Endothelial cell of umbilical vein (primary cell): ENCODE measurements around the gene CNIH2. TPM values are rescaled to one million over a fixed set of nuclear protein-coding genes. Genes with fewer than 3 reads are reported as not detected.

Experiments used
- BruUV-seq: library from RNA; stranded (reverse); fragments of 400-500 nt; replicated peaks from 2 replicates; lab custom pipeline; 2021; lab: Mats Ljungman, UMichigan
- CTCF ChIA-PET: fragments of 300-600, 350-600 bp; sonication (Branson Sonifier 250); formaldehyde crosslinking; loops from one replicate; lab custom pipeline; 2021; ENCODE audit warnings: antibody characterized with exemption, inconsistent platforms; lab: Charles Lee
- POLR2A ChIA-PET: fragments of 300-600, 350-600 bp; sonication (Branson Sonifier 250); formaldehyde crosslinking; loops from one replicate; lab custom pipeline; 2021; ENCODE audit warnings: antibody characterized with exemption, inconsistent platforms; lab: Charles Lee
- DNase-seq: peaks from one replicate; pipeline ENCODE4 v3.0.0-alpha.2; 2011; ENCODE audit warnings: low read depth, low spot score
- FAIRE-seq: peaks from 2 replicates; lab custom pipeline; 2011; peaks lifted over from hg19 to GRCh38; lab: Jason Lieb, UNC
- H2AFZ ChIP-seq: 2 replicates; pipeline ENCODE4 v1.6.0; 2012; ENCODE audit warnings: low read depth, low read length, control low read depth, inconsistent platforms
- H3K27ac ChIP-seq: 2 replicates; pipeline ENCODE4 v1.5.1; 2011; ENCODE audit warnings: low read depth, mild to moderate bottlenecking, control low read depth, low read length, moderate library complexity; ENCODE audit not compliant: insufficient read depth
- H3K27me3 ChIP-seq, 2 experiments: 2 replicates each; pipeline versions ENCODE4 v1.6.0 to v1.6.1; 2011; ENCODE audit warnings: low read length in 2 of 2, mixed read lengths in 1 of 2; ENCODE audit not compliant: control insufficient read depth in 2 of 2, insufficient read depth in 2 of 2
- H3K36me3 ChIP-seq, 2 experiments: 2 replicates in 1 of 2; 3 replicates in 1 of 2; pipeline ENCODE4 v1.5.1; 2011; ENCODE audit warnings: low read length in 2 of 2, mild to moderate bottlenecking in 1 of 2, moderate library complexity in 1 of 2; ENCODE audit not compliant: control insufficient read depth in 2 of 2, insufficient read depth in 2 of 2; ENCODE audit errors: extremely low read depth in 1 of 2
- H3K4me1 ChIP-seq: 3 replicates; pipeline ENCODE4 v1.5.1; 2011; ENCODE audit warnings: mild to moderate bottlenecking, low read length; ENCODE audit not compliant: control insufficient read depth, insufficient read depth; ENCODE audit errors: extremely low read depth
- H3K4me2 ChIP-seq: 2 replicates; pipeline ENCODE4 v1.6.1; 2011; ENCODE audit warnings: low read length, control low read depth, mixed read lengths; ENCODE audit not compliant: insufficient read depth
- H3K4me3 ChIP-seq, 3 experiments: fragments of 200-600 bp in 1 of 3; sonication (generic), shearing (Covaris generic) in 1 of 3; replicated peaks in 1 of 3; 2 replicates each; pipeline ENCODE4 v1.5.1; 2011 to 2016; ENCODE audit warnings: control low read depth in 3 of 3, low read length in 3 of 3, mild to moderate bottlenecking in 2 of 3, inconsistent platforms in 1 of 3, low read depth in 1 of 3, moderate library complexity in 1 of 3; ENCODE audit not compliant: insufficient read depth in 1 of 3
- H3K79me2 ChIP-seq: 2 replicates; pipeline ENCODE4 v1.6.0; 2012; ENCODE audit warnings: low read length, inconsistent platforms; ENCODE audit not compliant: control insufficient read depth, insufficient read depth
- H3K9ac ChIP-seq: replicated peaks from 2 replicates; pipeline ENCODE3; 2011; ENCODE audit warnings: low read length, control low read depth; ENCODE audit not compliant: insufficient read depth; ENCODE audit errors: extremely low read depth
- H3K9me1 ChIP-seq: replicated peaks from 3 replicates; pipeline ENCODE4 v1.6.0; 2011; ENCODE audit warnings: mild to moderate bottlenecking, low read length; ENCODE audit not compliant: control insufficient read depth, insufficient read depth; ENCODE audit errors: extremely low read depth
- H3K9me3 ChIP-seq: replicated peaks from 2 replicates; pipeline ENCODE4 v1.5.1; 2012; ENCODE audit warnings: low read length, inconsistent platforms; ENCODE audit not compliant: control insufficient read depth, insufficient read depth
- H4K20me1 ChIP-seq: replicated peaks from 2 replicates; pipeline ENCODE3; 2011; ENCODE audit warnings: mild to moderate bottlenecking, low read length; ENCODE audit not compliant: control insufficient read depth, insufficient read depth; ENCODE audit errors: extremely low read depth
- CTCF ChIP-seq, 2 donors: IDR thresholded peaks; 1 replicate in 1 of 2; 2 replicates in 1 of 2; pipeline ENCODE4 v1.5.1; 2011; ENCODE audit warnings: low read length in 2 of 2, mild to moderate bottlenecking in 2 of 2, moderate library complexity in 2 of 2, control low read depth in 1 of 2, inconsistent platforms in 1 of 2, low read depth in 1 of 2; ENCODE audit not compliant: insufficient read depth in 1 of 2; ENCODE audit errors: extremely low read depth in 1 of 2
- EZH2 ChIP-seq: IDR thresholded peaks from 2 replicates; pipeline ENCODE4 v1.6.1; 2012; ENCODE audit warnings: borderline replicate concordance, low read depth, mild to moderate bottlenecking, moderate library complexity, low read length, inconsistent platforms; ENCODE audit not compliant: severe bottlenecking
- FOS ChIP-seq: IDR thresholded peaks from 2 replicates; pipeline ENCODE4 v1.6.1; 2011; ENCODE audit warnings: mild to moderate bottlenecking, low read length, moderate library complexity, borderline replicate concordance; ENCODE audit not compliant: insufficient read depth
- MAX ChIP-seq: IDR thresholded peaks from 2 replicates; pipeline ENCODE4 v1.6.1; 2011; ENCODE audit not compliant: insufficient read depth, insufficient read length
- POLR2A ChIP-seq: IDR thresholded peaks from 2 replicates; pipeline ENCODE4 v1.6.1; 2012; ENCODE audit warnings: low read depth, mild to moderate bottlenecking, control low read depth, low read length
- dilution Hi-C: fragments of 300-500 bp; cut with MboI; formaldehyde crosslinking; loops from one replicate; pipeline ENCODE4 v1.15.0; 2019; ENCODE audit warnings: low sequenced_read_pairs; ENCODE audit not compliant: extremely low pct_ligation_motif_present
- intact Hi-C: fragments of 100-400 bp; cut with micrococcal nuclease; formaldehyde crosslinking; loops from one replicate; pipeline ENCODE4 v1.10.0; 2022
- polyA plus RNA-seq, 4 experiments: library from polyadenylated mRNA; depleted of rRNA in 3 of 4; stranded (reverse) in 3 of 4; unstranded in 1 of 4; fragments of >200 nt; gene quantifications; 2 replicates each; pipeline versions ENCODE4 v1.2.1 to v1.2.3, GENCODE V29; 2011 to 2012; ENCODE audit warnings: missing spikeins in 1 of 4
- total RNA-seq: library from RNA; stranded (reverse); gene quantifications from 2 replicates; pipeline ENCODE4 v1.2.3, GENCODE V29; 2021

Gene CNIH2
- total and polyA plus RNA-seq, 2 donors (not counting 3 experiments of a cell fraction or from before 2014, with no cell fraction given) = 0.46 to 1.2 TPM

GRCh38 chr11:66332371-66333219 lies 54.6 kb downstream of the CNIH2 start:
- no peak for TF ChIP-seq POLR2A
- no peak for TF ChIP-seq FOS
- no peak for TF ChIP-seq EZH2
- no peak for TF ChIP-seq MAX
- TF ChIP-seq CTCF (IDR thresholded peaks at IDR 0.05; ENCODE audit: extremely low read depth in 1 of 2, insufficient read depth in 1 of 2, low read depth in 1 of 2, low read length in 2 of 2) = no peak
- no peak overlapping the region for H3K4me3 ChIP-seq
- DNase-seq (no peak), FAIRE-seq (no peak)
- no peaks in the 10 kb centered on the region for H4K20me1 ChIP-seq
- dilution Hi-C loops (no loop called here), intact Hi-C loops (no loop called here)
- no TSS peak for BruUV-seq
- no peak overlapping the region for H3K4me2 ChIP-seq
- H3K4me1 ChIP-seq = peaks cover 25% of the 10 kb centered on the region
- peaks cover 0 to 2% of the 10 kb centered on the region in 2 experiments for H3K36me3 ChIP-seq
- no peaks in the 10 kb centered on the region for H3K27me3 ChIP-seq
- H3K79me2 ChIP-seq = no peaks in the 10 kb centered on the region
- no peak overlapping the region for H3K9ac ChIP-seq
- no peaks in the 10 kb centered on the region for H3K9me1 ChIP-seq
- CTCF ChIA-PET = interaction anchor here (8.7 kb wide), 1 partner anchor 19 kb away, joined by 225 read pairs; the partner anchor contains the start of gene CD248
- POLR2A ChIA-PET = no interaction called here
- H2AFZ ChIP-seq = no peak overlapping the region
- H3K9me3 ChIP-seq = no peaks in the 10 kb centered on the region
- no peak overlapping the region for H3K27ac ChIP-seq
